ENCODE measurements around the gene CCDC54. TPM values are rescaled to one million over a fixed set of nuclear protein-coding genes. Genes with fewer than 3 reads are reported as not detected.
"Not testable (repeated sequence)": the region's sequence is repeated elsewhere in the genome, so short reads cannot be mapped to it uniquely, and the experiment has no call there.

Gene CCDC54
- 1 to 10 TPM in 10 of 12 donors, not detected in 2; 1.3 to 5.1 (median 3.7) TPM for polyA plus RNA-seq (ENCODE audit: insufficient read length in 12 of 12)
- long read RNA-seq, donor 1 = 0 reads
- long read RNA-seq, donor 2, partial matches to known transcripts = 0 of 2 reads
- long read RNA-seq, donor 2, other reads (novel, unspliced or antisense) = 0 of 2 reads
- long read RNA-seq, donor 3, partial matches to known transcripts = 0 of 2 reads
- long read RNA-seq, donor 3, other reads (novel, unspliced or antisense) = 0 of 2 reads
- long read RNA-seq, donor 4 = 0 reads
- long read RNA-seq, donor 5, transcript CCDC54-201 (1 exons, 1,444 nt) = major isoform, 8 of 8 reads
- long read RNA-seq, donor 5, partial matches to known transcripts = 0 of 8 reads
- long read RNA-seq, donor 5, other reads (novel, unspliced or antisense) = 0 of 8 reads
- long read RNA-seq, donor 6, partial matches to known transcripts = 0 of 2 reads
- long read RNA-seq, donor 6, other reads (novel, unspliced or antisense) = 0 of 2 reads
- long read RNA-seq, donor 7 = 0 reads
- long read RNA-seq, donor 8, transcript CCDC54-201 (1 exons, 1,444 nt) = major isoform, 5 of 5 reads
- long read RNA-seq, donor 8, partial matches to known transcripts = 0 of 5 reads
- long read RNA-seq, donor 8, other reads (novel, unspliced or antisense) = 0 of 5 reads
- long read RNA-seq, donor 9, partial matches to known transcripts = 0 of 3 reads
- long read RNA-seq, donor 9, other reads (novel, unspliced or antisense) = 0 of 3 reads
- long read RNA-seq, donor 10, partial matches to known transcripts = 0 of 1 reads
- long read RNA-seq, donor 10, other reads (novel, unspliced or antisense) = 0 of 1 reads
- long read RNA-seq, donor 11, partial matches to known transcripts = 0 of 2 reads
- long read RNA-seq, donor 11, other reads (novel, unspliced or antisense) = 0 of 2 reads

- DNase-seq = no peak
Observed at GRCh38 chr3:107377151-107377550, at the start of gene CCDC54. Gene CCDC54, plus strand, starts transcription at chr3:107377439. Its CDS starts 149 bp downstream, at chr3:107377588.

- no peak for DNase-seq
Observed at GRCh38 chr3:107328069-107328468, 49.2 kb upstream of the CCDC54 start.

GRCh38 chr3:107329088-107329487 is 48.2 kb upstream of the CCDC54 start:
- DNase-seq = no peak

GRCh38 chr3:107339690-107340089 is 37.5 kb upstream of the CCDC54 start:
- DNase-seq = not testable (repeated sequence)

GRCh38 chr3:107344722-107345121 is 32.5 kb upstream of the CCDC54 start:
- DNase-seq = no peak

GRCh38 chr3:107345822-107346405 is 31.3 kb upstream of the CCDC54 start:
- no peak for DNase-seq

GRCh38 chr3:107346564-107346963 is 30.7 kb upstream of the CCDC54 start:
- no peak for DNase-seq

- DNase-seq = no peak
Observed at GRCh38 chr3:107347751-107348150, 29.5 kb upstream of the CCDC54 start.

- DNase-seq = no peak
Observed at GRCh38 chr3:107356706-107357105, 20.5 kb upstream of the CCDC54 start.

- no peak for DNase-seq
Observed at GRCh38 chr3:107361633-107362032, 15.6 kb upstream of the CCDC54 start.

- no peak for DNase-seq
Observed at GRCh38 chr3:107365051-107365450, 12.2 kb upstream of the CCDC54 start.

- no peak for DNase-seq
Observed at GRCh38 chr3:107366766-107367165, 10.5 kb upstream of the CCDC54 start.

- no peak for DNase-seq
Observed at GRCh38 chr3:107367353-107367752, 9.9 kb upstream of the CCDC54 start.

GRCh38 chr3:107368654-107369398 is 8.4 kb upstream of the CCDC54 start:
- DNase-seq = no peak

GRCh38 chr3:107369791-107370190 is 7.4 kb upstream of the CCDC54 start:
- peak; percentile 18 for DNase-seq

GRCh38 chr3:107370907-107371306 is 6.3 kb upstream of the CCDC54 start:
- no peak for DNase-seq

- no peak for DNase-seq
Observed at GRCh38 chr3:107372506-107372905, 4.7 kb upstream of the CCDC54 start.

- no peak for DNase-seq
Observed at GRCh38 chr3:107373896-107374295, 3.3 kb upstream of the CCDC54 start.

GRCh38 chr3:107375682-107376081 is 1.6 kb upstream of the CCDC54 start:
- no peak for DNase-seq

GRCh38 chr3:107382631-107383030 is 5.4 kb downstream of the CCDC54 start:
- no peak for DNase-seq

- no peak for DNase-seq
Observed at GRCh38 chr3:107384428-107384827, 7.2 kb downstream of the CCDC54 start.

- no peak for DNase-seq
Observed at GRCh38 chr3:107384907-107385306, 7.7 kb downstream of the CCDC54 start.
